DOHH2 (cell line): ENCODE results near the gene NFYC.

Experiments
- EZH2phosphoT487 ChIP-seq: fragments of 200-600 bp; sonication (generic); IDR thresholded peaks from 2 replicates; pipeline ENCODE4 v1.6.1; 2017; ENCODE audit warnings: borderline replicate concordance, mild to moderate bottlenecking, antibody characterized with exemption, low read length, moderate library complexity, mixed read lengths
- TF ChIP-seq, protein P1 (sequence below): fragments of 200-600 bp; sonication (generic); IDR thresholded peaks from one replicate; pipeline ENCODE4 v1.5.1; 2014; ENCODE audit warnings: antibody characterized with exemption, mild to moderate bottlenecking, low read depth, low read length; ENCODE audit not compliant: poor library complexity, severe bottlenecking

DNA sequence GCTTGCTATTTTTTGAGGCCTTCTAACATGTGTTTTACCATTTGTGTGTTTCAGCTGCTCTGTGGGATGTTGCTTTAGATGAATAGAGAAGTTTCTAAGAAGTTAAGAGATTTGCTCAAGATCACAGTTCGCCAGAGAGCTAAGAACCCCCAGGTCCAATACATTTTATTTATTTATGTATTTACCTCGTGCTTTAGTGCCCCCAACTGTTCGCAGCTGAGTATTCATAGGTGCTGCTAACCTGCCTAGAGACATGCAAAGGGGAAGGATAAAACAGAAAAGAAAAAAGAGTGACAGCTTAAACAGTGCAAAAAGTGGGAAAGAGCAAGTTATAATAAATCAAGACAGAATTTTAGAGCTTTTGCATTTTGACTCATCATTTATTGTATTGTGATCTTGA lies 31.1 kb downstream of the NFYC start:
- TF ChIP-seq EZH2phosphoT487 = no peak
- TF ChIP-seq, protein P1, sequence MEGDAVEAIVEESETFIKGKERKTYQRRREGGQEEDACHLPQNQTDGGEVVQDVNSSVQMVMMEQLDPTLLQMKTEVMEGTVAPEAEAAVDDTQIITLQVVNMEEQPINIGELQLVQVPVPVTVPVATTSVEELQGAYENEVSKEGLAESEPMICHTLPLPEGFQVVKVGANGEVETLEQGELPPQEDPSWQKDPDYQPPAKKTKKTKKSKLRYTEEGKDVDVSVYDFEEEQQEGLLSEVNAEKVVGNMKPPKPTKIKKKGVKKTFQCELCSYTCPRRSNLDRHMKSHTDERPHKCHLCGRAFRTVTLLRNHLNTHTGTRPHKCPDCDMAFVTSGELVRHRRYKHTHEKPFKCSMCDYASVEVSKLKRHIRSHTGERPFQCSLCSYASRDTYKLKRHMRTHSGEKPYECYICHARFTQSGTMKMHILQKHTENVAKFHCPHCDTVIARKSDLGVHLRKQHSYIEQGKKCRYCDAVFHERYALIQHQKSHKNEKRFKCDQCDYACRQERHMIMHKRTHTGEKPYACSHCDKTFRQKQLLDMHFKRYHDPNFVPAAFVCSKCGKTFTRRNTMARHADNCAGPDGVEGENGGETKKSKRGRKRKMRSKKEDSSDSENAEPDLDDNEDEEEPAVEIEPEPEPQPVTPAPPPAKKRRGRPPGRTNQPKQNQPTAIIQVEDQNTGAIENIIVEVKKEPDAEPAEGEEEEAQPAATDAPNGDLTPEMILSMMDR = peak; percentile 43
